GM21619 (cell line): ENCODE measurements around the gene TROAP.
"Not testable (repeated sequence)": the region's sequence is repeated elsewhere in the genome, so short reads cannot be mapped to it uniquely, and the experiment has no call there.

Source experiments
- ATAC-seq: cut with Tn5 transposase; IDR thresholded peaks from one replicate; pipeline ENCODE4 v1.9.1; 2021; ENCODE audit not compliant: unreplicated experiment

The TROAP gene

GRCh38 chr12:49294804-49295081 lies 28.3 kb upstream of the TROAP start:
- ATAC-seq, result no peak

- no peak for ATAC-seq
Observed at GRCh38 chr12:49295082-49295936, 27.7 kb upstream of the TROAP start, which contains the start of gene PRPH. Gene PRPH, plus strand, starts transcription at chr12:49295147. Its CDS starts 54 bp downstream, at chr12:49295201.

- no peak for ATAC-seq
Observed at GRCh38 chr12:49296034-49296835, 26.8 kb upstream of the TROAP start.

- no peak for ATAC-seq
Observed at GRCh38 chr12:49296836-49297694, 26.0 kb upstream of the TROAP start.

- ATAC-seq, result no peak
Observed at GRCh38 chr12:49297695-49298060, 25.4 kb upstream of the TROAP start.

- no peak for ATAC-seq
Observed at GRCh38 chr12:49298160-49298559, 24.9 kb upstream of the TROAP start.

GRCh38 chr12:49301760-49302159 lies 21.3 kb upstream of the TROAP start:
- no peak for ATAC-seq

GRCh38 chr12:49304161-49304560 lies 18.9 kb upstream of the TROAP start:
- no peak for ATAC-seq

- ATAC-seq, result no peak
Observed at GRCh38 chr12:49305762-49306510, 17.1 kb upstream of the TROAP start.

- ATAC-seq, result no peak
Observed at GRCh38 chr12:49309386-49309785, 13.7 kb upstream of the TROAP start.

- ATAC-seq, result not testable (repeated sequence)
Observed at GRCh38 chr12:49310451-49311000, 12.5 kb upstream of the TROAP start.

GRCh38 chr12:49314811-49315210 lies 8.2 kb upstream of the TROAP start:
- ATAC-seq, result no peak

GRCh38 chr12:49317118-49317517 lies 5.9 kb upstream of the TROAP start:
- not testable (repeated sequence) for ATAC-seq

GRCh38 chr12:49320411-49321103 lies 2.5 kb upstream of the TROAP start:
- ATAC-seq, result not testable (repeated sequence)

GRCh38 chr12:49322367-49322707 lies 718 bp upstream of the TROAP start:
- no peak for ATAC-seq

GRCh38 chr12:49323524-49324097 lies 556 bp downstream of the TROAP start:
- ATAC-seq, result no peak

- no peak for ATAC-seq
Observed at GRCh38 chr12:49325606-49326005, 2.6 kb downstream of the TROAP start.

- ATAC-seq, result no peak
Observed at GRCh38 chr12:49327368-49327767, 4.3 kb downstream of the TROAP start.

GRCh38 chr12:49327887-49328286 lies 4.8 kb downstream of the TROAP start:
- ATAC-seq, result no peak
